Mucosa of stomach (tissue), 1 donor: ENCODE measurements around the gene TEDC2.

Source experiments
- H3K27me3 ChIP-seq: one replicate; pipeline ENCODE4 v1.7.0; 2013; ENCODE audit warnings: mild to moderate bottlenecking, low read length; ENCODE audit not compliant: control insufficient read depth, insufficient read depth
- H3K36me3 ChIP-seq: one replicate; pipeline ENCODE4 v1.7.0; 2013; ENCODE audit warnings: low read length; ENCODE audit not compliant: control insufficient read depth, insufficient read depth
- H3K4me1 ChIP-seq: one replicate; pipeline ENCODE4 v1.7.0; 2013; ENCODE audit warnings: mild to moderate bottlenecking, low read length; ENCODE audit not compliant: control insufficient read depth, insufficient read depth
- H3K4me3 ChIP-seq: one replicate; pipeline ENCODE4 v1.7.0; 2013; ENCODE audit warnings: low read length
- H3K9ac ChIP-seq: one replicate; pipeline ENCODE4 v1.7.0; 2013; ENCODE audit warnings: mild to moderate bottlenecking, low read length, moderate library complexity
- H3K9me3 ChIP-seq: one replicate; pipeline ENCODE4 v1.7.0; 2013; ENCODE audit warnings: mild to moderate bottlenecking, low read length, moderate library complexity; ENCODE audit not compliant: control insufficient read depth
- donor health status: Pancreatic carcinoma.

Gene TEDC2

DNA sequence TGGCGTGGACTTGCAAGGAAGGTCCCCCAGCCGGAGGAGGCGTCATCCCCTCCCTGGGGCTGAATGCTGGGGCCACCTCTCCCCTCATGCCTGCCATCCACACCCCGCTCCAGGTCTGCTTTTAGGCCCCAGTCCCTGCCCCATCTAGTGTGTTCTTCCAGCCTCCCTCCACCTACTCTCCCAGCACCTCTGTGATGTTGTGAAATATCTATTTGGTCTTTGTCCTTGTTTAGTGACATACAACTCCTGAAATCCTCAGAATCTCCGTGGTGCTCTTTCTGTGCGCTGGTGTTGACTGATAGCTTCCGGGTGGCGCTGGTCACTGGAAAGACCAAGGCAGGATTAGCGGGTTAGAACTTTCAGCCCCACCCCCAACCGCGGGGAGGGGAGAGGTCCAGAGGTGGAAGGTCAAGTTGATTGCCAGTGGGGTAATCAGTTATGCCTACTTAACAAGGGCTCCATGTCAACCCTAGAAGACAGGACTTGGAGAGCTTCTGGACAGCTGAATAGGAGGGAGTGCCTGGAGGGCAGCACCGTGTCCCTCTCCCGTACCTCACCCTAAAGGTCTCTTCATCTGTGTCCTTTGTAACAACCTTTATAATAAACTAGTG, 25.1 kb downstream of the TEDC2 start:
- H3K36me3 ChIP-seq: no peaks in the 10 kb centered on the region
- H3K4me3 ChIP-seq: no peak overlapping the region
- H3K27me3 ChIP-seq: no peaks in the 10 kb centered on the region
- H3K9me3 ChIP-seq: no peaks in the 10 kb centered on the region
- H3K9ac ChIP-seq: no peak overlapping the region
- H3K4me1 ChIP-seq: peaks cover 7% of the 10 kb centered on the region

DNA sequence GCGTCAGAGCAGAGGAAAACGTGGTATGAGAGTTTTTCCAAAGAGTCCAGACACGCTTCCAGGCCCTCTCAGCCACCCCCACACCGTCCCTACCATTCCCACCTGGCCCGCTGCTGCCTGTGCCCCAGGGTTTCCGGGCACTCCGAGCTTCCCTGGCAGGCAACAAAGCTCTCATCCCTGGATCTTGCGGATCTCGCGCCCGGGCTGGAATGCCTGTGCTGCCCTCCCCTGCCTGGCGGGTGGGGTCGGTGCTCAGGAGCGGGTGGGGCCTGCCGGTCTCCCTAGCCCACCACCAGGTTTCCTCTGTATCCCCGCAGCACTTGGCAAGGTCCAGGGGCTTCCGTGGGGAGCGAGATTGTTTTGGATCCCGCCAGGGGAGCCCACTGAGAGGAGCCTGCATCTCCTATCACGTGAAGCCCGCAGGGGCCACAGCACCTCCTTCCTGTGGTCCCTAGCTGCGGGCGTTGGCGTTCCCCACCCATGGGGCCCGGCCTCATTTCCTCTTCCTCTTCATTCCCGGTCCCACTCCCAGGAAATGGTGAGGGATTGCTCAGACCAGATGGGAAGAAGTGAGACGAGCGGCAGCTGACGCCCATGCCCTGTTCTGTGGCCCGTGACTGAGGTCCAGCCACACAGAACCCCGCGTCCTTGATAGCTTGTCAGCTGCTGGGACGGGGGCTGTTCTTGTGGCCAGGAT, 26.1 kb downstream of the TEDC2 start:
- Histone ChIP-seq H3K36me3 (no peaks in the 10 kb centered on the region), H3K9ac (no peak overlapping the region), H3K4me3 (no peak overlapping the region), H3K9me3 (no peaks in the 10 kb centered on the region), H3K4me1 (peaks cover 7% of the 10 kb centered on the region), H3K27me3 (no peaks in the 10 kb centered on the region)

DNA sequence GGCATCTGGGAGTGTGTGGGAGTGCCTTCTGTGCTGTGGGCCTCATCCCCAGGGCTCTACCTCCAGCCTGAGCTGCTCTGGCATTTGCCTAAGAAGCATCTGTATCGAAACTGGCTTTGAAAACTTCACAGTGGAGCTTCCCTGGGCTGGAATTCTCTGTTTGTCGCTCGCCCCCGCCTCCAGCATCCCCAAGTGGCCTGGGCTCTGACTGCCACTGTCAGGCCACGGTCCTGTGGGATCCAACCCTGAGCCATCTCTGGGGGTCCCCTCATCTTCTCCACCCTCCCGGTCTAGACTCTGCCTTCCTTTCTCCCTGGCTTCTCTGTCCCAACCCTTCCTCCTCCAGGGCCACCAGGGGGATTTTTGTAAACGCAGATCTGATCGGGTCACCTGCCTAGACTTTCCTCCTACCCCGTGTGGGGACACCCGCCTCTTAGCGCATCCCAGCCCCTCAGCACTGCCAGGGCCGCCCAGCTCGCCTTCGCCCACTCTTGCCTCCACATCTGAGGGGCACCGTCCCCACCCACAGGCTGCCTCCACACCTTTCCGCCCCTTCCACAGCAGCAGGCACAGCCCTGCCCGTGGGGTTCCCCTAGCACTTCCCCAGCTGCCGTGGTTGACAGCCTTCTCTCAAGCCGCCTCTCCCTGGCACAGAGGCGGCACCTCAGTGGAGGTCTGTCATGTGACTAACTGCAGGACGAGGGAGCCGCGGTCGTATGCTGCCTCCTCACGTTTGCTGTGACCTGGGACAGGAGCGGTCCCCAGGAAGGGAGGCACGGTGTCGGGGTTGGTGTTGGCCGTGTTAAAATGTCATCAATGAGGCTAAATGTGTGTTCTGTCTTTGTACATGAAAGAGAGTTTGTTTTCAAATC, 27.0 kb downstream of the TEDC2 start:
- Histone ChIP-seq H3K4me3 (no peak overlapping the region), H3K27me3 (no peaks in the 10 kb centered on the region), H3K4me1 (peaks cover 7% of the 10 kb centered on the region), H3K9ac (peak overlapping the region; percentile 25), H3K36me3 (no peaks in the 10 kb centered on the region), H3K9me3 (no peaks in the 10 kb centered on the region)

DNA sequence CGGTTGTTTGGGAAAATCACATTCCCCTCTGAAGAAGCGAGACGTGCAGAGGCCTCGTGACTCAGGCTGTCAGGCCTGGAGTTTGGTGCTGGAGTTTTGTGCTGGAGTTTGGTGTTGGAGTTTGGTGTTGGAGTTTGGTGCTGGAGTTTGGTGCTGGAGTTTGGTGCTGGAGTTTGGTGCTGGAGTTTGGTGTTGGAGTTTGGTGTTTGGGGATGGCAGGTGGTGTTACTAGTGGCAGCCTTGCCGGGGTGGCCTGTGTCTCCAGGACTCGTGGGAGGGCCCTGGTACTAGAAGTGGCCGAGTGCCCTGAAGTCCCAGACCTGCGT, 27.6 kb downstream of the TEDC2 start:
- no peak overlapping the region for H3K4me3 ChIP-seq
- H3K36me3 ChIP-seq: no peaks in the 10 kb centered on the region
- H3K27me3 ChIP-seq: no peaks in the 10 kb centered on the region
- H3K9me3 ChIP-seq: no peaks in the 10 kb centered on the region
- H3K4me1 ChIP-seq: peaks cover 7% of the 10 kb centered on the region
- H3K9ac ChIP-seq: peak overlapping the region; percentile 25

DNA sequence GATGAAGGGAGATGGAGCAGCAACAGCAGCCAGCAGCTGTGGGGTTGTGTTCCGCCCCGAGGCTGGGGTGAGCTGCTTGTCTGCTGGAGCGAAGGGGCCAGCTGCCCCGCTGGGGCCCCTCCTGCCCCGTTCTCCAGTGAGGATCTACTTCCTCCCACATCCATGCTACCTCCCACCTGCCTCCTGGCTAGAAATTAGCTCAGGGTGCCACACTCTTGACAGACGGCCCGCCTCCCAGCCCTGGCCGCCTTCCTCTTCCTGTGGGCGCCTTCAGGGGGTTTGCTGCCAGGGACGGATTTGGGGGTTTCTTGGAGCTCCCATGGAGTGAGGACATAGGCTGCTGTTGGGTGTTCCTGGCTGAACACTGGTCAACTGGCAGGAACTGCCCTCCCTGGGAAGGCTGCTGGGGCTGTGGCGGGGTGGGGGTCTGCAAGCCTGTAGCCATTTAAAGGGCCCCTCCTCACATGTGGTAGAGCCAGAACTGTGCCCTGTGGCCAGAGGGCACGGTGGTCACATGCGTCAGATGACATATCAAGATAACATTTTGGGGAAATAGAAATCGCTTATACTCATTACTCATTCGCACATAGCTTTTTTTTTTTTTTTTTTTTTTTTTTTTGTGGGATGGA, 28.1 kb downstream of the TEDC2 start:
- Histone ChIP-seq H3K4me1 (peaks cover 7% of the 10 kb centered on the region), H3K9ac (no peak overlapping the region), H3K4me3 (no peak overlapping the region), H3K9me3 (no peaks in the 10 kb centered on the region), H3K36me3 (no peaks in the 10 kb centered on the region), H3K27me3 (no peaks in the 10 kb centered on the region)

DNA sequence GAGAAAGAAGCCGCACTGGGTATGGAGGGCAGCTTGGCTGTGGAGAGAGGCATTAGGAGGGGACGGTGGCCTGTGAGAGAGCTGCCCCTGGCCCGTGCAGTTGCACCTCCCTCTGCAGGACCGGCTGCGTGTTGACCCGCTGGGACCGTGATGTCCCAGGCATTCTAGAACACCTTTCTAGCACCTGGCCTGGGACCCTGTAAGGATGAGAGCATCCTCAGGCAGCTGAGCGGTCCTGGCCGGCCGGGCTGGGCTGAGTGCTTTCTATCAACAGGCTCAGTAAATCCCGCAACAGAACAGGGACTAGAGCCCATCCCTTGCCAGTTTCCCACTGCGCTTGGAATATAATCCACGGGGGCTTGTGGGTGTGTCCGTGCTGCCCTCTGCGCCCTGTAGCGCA, 29.7 kb downstream of the TEDC2 start:
- Histone ChIP-seq H3K27me3 (no peaks in the 10 kb centered on the region), H3K4me1 (peaks cover 7% of the 10 kb centered on the region), H3K4me3 (no peak overlapping the region), H3K36me3 (no peaks in the 10 kb centered on the region), H3K9ac (no peak overlapping the region), H3K9me3 (no peaks in the 10 kb centered on the region)

DNA sequence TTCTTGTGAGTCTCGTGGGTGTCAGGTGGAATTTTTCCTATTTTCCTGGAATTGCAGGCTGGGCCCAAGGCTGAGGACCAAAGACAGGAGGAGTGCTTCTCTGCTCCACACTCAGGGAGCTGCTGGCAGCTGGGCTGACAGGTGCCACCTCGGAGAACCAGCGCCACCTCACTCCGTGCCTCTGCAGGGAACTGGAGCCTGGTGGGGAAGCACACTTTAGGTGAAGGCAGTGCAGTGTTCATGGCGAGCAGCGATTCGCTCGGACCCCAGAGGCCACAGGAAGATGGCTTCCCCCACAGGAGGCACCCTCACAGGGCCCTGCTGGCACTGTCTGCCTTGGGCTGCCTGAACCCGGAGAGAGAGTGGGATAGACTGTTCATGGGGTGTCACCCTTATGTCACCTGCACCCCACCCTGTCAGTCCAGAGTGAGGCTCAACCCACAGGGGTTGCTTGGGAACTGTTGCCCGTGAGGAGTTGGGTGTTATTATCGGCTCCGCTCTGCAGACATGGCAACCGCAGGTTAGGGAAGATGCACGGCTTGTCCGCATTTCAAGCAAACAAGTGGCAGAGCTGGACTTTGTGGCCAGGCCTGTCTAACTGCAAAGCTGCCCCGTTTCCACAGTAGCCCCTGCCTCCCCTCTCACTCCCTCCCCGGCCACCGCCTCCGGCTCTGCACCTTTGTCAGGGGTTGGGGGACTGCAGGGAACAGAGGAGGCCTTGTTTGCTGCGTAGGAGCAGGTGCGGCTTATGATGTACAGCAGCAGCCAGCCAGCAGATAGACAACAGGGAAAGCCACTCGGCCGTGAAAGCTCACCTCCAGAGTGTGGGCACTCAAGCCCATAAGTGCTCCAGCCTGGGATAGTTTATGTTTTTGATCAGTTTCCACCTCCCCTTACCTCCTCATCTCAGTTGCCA, 30.5 kb downstream of the TEDC2 start:
- Histone ChIP-seq H3K4me1 (peaks cover 7% of the 10 kb centered on the region), H3K9me3 (no peaks in the 10 kb centered on the region), H3K9ac (no peak overlapping the region)

DNA sequence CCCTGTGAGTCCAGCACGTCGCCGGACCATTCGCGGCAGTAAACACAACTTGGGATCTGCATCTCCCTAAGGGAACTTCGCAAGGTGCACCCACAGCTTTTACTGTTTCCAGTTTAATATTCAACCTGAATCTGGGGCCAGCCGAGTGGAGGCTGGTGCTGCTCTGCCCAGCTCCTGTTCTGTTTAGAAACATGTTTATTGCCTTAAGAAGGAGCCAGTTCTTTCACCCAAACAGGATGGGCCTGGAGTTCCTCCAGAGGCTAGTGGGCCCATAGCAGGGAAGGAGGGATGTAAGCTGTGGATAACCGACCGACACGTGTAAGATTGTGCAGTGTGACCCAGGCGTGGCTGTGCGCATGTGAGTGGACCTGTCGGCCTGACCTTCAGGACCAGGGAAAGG, 32.4 kb downstream of the TEDC2 start:
- no peaks in the 10 kb centered on the region for H3K36me3 ChIP-seq
- H3K27me3 ChIP-seq: no peaks in the 10 kb centered on the region
- no peaks in the 10 kb centered on the region for H3K9me3 ChIP-seq
- H3K4me3 ChIP-seq: no peak overlapping the region
- H3K4me1 ChIP-seq: peaks cover 3% of the 10 kb centered on the region
- H3K9ac ChIP-seq: no peak overlapping the region

More for the DNA sequence above, 30.5 kb downstream of the TEDC2 start:
- H3K27me3 ChIP-seq: no peaks in the 10 kb centered on the region
- no peak overlapping the region for H3K4me3 ChIP-seq
- H3K36me3 ChIP-seq: no peaks in the 10 kb centered on the region

DNA sequence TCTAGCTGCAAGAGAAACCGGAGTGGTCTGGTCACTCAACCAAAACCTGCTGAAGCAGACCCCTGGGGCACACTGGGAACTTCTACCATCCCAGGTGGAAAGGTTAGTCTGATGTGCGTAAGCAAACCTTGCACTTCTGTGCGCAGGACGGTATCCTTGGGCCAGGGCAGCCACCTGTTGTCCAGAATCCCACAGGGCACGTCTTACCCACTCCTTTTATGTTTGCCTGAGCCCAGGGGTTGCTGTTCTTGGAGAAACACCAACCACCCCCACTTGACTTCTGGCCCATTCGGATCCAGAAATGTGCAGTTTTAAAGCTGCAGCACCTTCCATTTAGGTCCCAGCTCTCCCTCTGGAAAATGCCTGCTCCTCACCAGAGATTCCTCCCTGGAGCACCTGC, 33.7 kb downstream of the TEDC2 start:
- H3K9me3 ChIP-seq: no peaks in the 10 kb centered on the region
- no peak overlapping the region for H3K9ac ChIP-seq
- H3K27me3 ChIP-seq: no peaks in the 10 kb centered on the region
- peaks cover 12% of the 10 kb centered on the region for H3K4me1 ChIP-seq
- no peaks in the 10 kb centered on the region for H3K36me3 ChIP-seq
- H3K4me3 ChIP-seq: no peak overlapping the region

DNA sequence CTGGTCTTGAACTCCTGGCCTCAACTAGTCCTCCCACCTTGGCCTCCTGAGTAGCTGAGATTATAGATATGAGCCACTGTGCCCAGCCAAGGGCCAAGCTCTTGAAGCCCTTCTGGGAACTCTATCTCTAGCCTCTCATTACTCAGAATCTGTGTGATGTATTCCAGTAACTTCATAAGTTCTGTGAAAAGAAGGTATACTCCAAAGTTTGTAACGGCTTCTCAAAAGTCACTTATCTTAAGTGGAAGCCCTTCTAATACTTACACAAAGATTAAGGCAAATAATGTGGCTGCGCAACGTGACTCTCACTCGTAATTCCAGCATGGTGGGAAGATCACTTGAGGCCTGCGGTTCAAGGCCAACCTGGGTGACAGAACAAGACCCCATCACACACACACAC, 34.7 kb downstream of the TEDC2 start:
- no peaks in the 10 kb centered on the region for H3K27me3 ChIP-seq
- H3K9ac ChIP-seq: no peak overlapping the region
- H3K9me3 ChIP-seq: no peaks in the 10 kb centered on the region
- H3K36me3 ChIP-seq: no peaks in the 10 kb centered on the region
- H3K4me1 ChIP-seq: peaks cover 12% of the 10 kb centered on the region
- no peak overlapping the region for H3K4me3 ChIP-seq

DNA sequence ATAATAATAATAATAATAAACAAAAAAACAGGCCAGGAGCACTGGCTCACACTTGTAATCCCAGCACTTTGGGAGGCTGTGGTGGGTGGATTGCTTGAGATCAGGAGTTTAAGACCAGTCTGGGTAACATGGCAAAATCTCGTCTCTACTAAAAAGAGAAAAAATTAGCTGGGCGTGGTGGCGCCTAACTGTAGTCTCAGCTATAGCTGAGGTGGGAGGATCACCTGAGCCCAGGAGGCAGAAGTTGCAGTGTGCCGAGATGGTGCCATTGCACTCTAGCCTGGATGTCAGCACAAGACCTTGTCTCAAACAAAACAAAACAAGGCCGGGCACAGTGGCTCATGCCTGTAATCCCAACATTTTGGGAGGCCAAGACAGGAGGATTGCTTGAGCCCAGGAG, 35.1 kb downstream of the TEDC2 start:
- no peaks in the 10 kb centered on the region for H3K9me3 ChIP-seq
- H3K4me3 ChIP-seq: no peak overlapping the region
- no peaks in the 10 kb centered on the region for H3K36me3 ChIP-seq
- no peak overlapping the region for H3K9ac ChIP-seq
- H3K27me3 ChIP-seq: no peaks in the 10 kb centered on the region
- peaks cover 12% of the 10 kb centered on the region for H3K4me1 ChIP-seq
